ENCODE measurements around the gene JAK1.

DNA sequence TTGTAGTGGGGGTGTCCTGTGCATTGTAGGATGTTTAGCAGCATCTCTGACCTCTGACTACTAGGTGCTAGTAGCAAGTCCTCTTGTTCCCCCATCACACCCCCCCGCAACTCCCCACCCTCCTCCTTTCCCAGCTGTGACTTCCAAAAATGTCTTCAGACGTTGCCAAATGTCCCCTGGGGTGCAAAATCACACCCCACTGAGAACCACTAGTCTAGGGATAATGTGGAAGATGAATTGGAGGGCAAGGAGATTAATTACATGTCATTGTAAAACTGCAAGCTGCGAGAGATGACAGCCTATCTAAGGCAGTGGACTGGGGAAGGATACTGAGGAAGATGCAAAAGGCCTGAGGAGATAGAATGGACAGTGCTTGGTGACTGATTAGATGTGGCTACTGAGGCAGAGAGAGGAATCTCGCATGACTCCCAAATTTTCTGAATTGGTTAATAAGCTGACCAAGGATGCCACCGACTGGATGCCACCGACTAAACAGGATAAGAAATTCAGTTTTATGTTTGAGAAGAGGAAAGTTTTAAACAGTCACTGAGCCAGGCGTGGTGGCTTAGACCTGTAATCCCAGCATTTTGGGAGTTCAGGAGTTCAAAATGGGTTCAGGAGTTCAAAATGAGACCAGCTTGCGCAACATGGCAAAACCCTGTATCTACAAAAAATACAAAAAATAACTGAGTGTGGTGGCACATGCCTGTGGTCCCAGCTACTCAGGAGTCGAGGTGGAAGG is 3.1 kb upstream of the JAK1 start:
- TF ChIP-seq RORB (CRISPR knock-in tag; IDR thresholded peaks at IDR 0.05), result no peak
- no peak for TF ChIP-seq ZNF317 (CRISPR knock-in tag; IDR thresholded peaks at IDR 0.05; ENCODE audit: borderline replicate concordance, low read depth)
- no peak for TF ChIP-seq CREM (CRISPR knock-in tag; IDR thresholded peaks at IDR 0.05)
- TF ChIP-seq, protein P1, sequence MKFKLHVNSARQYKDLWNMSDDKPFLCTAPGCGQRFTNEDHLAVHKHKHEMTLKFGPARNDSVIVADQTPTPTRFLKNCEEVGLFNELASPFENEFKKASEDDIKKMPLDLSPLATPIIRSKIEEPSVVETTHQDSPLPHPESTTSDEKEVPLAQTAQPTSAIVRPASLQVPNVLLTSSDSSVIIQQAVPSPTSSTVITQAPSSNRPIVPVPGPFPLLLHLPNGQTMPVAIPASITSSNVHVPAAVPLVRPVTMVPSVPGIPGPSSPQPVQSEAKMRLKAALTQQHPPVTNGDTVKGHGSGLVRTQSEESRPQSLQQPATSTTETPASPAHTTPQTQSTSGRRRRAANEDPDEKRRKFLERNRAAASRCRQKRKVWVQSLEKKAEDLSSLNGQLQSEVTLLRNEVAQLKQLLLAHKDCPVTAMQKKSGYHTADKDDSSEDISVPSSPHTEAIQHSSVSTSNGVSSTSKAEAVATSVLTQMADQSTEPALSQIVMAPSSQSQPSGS (CRISPR knock-in tag; IDR thresholded peaks at IDR 0.05; ENCODE audit: borderline replicate concordance, low read depth), result no peak
- TF ChIP-seq, protein P2, sequence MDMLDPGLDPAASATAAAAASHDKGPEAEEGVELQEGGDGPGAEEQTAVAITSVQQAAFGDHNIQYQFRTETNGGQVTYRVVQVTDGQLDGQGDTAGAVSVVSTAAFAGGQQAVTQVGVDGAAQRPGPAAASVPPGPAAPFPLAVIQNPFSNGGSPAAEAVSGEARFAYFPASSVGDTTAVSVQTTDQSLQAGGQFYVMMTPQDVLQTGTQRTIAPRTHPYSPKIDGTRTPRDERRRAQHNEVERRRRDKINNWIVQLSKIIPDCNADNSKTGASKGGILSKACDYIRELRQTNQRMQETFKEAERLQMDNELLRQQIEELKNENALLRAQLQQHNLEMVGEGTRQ (CRISPR knock-in tag; IDR thresholded peaks at IDR 0.05), result no peak
- TF ChIP-seq ETV6 (CRISPR knock-in tag; IDR thresholded peaks at IDR 0.05), result no peak
- TF ChIP-seq, protein P3, sequence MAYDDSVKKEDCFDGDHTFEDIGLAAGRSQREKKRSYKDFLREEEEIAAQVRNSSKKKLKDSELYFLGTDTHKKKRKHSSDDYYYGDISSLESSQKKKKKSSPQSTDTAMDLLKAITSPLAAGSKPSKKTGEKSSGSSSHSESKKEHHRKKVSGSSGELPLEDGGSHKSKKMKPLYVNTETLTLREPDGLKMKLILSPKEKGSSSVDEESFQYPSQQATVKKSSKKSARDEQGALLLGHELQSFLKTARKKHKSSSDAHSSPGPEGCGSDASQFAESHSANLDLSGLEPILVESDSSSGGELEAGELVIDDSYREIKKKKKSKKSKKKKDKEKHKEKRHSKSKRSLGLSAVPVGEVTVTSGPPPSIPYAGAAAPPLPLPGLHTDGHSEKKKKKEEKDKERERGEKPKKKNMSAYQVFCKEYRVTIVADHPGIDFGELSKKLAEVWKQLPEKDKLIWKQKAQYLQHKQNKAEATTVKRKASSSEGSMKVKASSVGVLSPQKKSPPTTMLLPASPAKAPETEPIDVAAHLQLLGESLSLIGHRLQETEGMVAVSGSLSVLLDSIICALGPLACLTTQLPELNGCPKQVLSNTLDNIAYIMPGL (CRISPR knock-in tag; IDR thresholded peaks at IDR 0.05), result no peak
- TF ChIP-seq, protein P4, sequence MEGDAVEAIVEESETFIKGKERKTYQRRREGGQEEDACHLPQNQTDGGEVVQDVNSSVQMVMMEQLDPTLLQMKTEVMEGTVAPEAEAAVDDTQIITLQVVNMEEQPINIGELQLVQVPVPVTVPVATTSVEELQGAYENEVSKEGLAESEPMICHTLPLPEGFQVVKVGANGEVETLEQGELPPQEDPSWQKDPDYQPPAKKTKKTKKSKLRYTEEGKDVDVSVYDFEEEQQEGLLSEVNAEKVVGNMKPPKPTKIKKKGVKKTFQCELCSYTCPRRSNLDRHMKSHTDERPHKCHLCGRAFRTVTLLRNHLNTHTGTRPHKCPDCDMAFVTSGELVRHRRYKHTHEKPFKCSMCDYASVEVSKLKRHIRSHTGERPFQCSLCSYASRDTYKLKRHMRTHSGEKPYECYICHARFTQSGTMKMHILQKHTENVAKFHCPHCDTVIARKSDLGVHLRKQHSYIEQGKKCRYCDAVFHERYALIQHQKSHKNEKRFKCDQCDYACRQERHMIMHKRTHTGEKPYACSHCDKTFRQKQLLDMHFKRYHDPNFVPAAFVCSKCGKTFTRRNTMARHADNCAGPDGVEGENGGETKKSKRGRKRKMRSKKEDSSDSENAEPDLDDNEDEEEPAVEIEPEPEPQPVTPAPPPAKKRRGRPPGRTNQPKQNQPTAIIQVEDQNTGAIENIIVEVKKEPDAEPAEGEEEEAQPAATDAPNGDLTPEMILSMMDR (IDR thresholded peaks at IDR 0.05), result no peak
- no peak for TF ChIP-seq CBFB (CRISPR knock-in tag; IDR thresholded peaks at IDR 0.05; ENCODE audit: low read depth)
- TF ChIP-seq, protein P5, sequence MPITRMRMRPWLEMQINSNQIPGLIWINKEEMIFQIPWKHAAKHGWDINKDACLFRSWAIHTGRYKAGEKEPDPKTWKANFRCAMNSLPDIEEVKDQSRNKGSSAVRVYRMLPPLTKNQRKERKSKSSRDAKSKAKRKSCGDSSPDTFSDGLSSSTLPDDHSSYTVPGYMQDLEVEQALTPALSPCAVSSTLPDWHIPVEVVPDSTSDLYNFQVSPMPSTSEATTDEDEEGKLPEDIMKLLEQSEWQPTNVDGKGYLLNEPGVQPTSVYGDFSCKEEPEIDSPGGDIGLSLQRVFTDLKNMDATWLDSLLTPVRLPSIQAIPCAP (CRISPR knock-in tag; IDR thresholded peaks at IDR 0.05), result no peak

Measured in WTC11 (cell line).